ENCODE results near the gene HES1.

The HES1 gene

GRCh38 chr3:194097141-194097882 is 38.6 kb upstream of the HES1 start:
- no peak for TF ChIP-seq GATA1 (IDR thresholded peaks at IDR 0.05; ENCODE audit: low read depth, low read length)
- no peak for TF ChIP-seq POLR2A (IDR thresholded peaks at IDR 0.05; ENCODE audit: low read length)
- DNase-seq: no peak

- TF ChIP-seq POLR2A (IDR thresholded peaks at IDR 0.05; ENCODE audit: low read length) (no peak), GATA1 (IDR thresholded peaks at IDR 0.05; ENCODE audit: low read depth, low read length) (no peak)
- DNase-seq: no peak
Measured at GRCh38 chr3:194098081-194098842, 37.7 kb upstream of the HES1 start.

- no peak for DNase-seq
- TF ChIP-seq POLR2A (IDR thresholded peaks at IDR 0.05; ENCODE audit: low read length) (no peak), GATA1 (IDR thresholded peaks at IDR 0.05; ENCODE audit: low read depth, low read length) (no peak)
Measured at GRCh38 chr3:194098843-194099183, 37.1 kb upstream of the HES1 start.

GRCh38 chr3:194099215-194099614 is 36.7 kb upstream of the HES1 start:
- no peak for TF ChIP-seq POLR2A (IDR thresholded peaks at IDR 0.05; ENCODE audit: low read length)
- TF ChIP-seq GATA1 (IDR thresholded peaks at IDR 0.05; ENCODE audit: low read depth, low read length): no peak
- no peak for DNase-seq

- no peak for DNase-seq
- TF ChIP-seq POLR2A (IDR thresholded peaks at IDR 0.05; ENCODE audit: low read length) (no peak), GATA1 (IDR thresholded peaks at IDR 0.05; ENCODE audit: low read depth, low read length) (no peak)
Measured at GRCh38 chr3:194100856-194101390, 35.0 kb upstream of the HES1 start.

GRCh38 chr3:194101592-194102432 is 34.1 kb upstream of the HES1 start:
- DNase-seq: no peak
- TF ChIP-seq GATA1 (IDR thresholded peaks at IDR 0.05; ENCODE audit: low read depth, low read length): no peak
- TF ChIP-seq POLR2A (IDR thresholded peaks at IDR 0.05; ENCODE audit: low read length): no peak

- no peak for DNase-seq
- TF ChIP-seq POLR2A (IDR thresholded peaks at IDR 0.05; ENCODE audit: low read length) (no peak), GATA1 (IDR thresholded peaks at IDR 0.05; ENCODE audit: low read depth, low read length) (no peak)
Measured at GRCh38 chr3:194102436-194102835, 33.5 kb upstream of the HES1 start.

GRCh38 chr3:194103505-194103904 is 32.4 kb upstream of the HES1 start:
- TF ChIP-seq GATA1 (IDR thresholded peaks at IDR 0.05; ENCODE audit: low read depth, low read length) (no peak), POLR2A (IDR thresholded peaks at IDR 0.05; ENCODE audit: low read length) (no peak)
- no peak for DNase-seq

- DNase-seq: no peak
- TF ChIP-seq POLR2A (IDR thresholded peaks at IDR 0.05; ENCODE audit: low read length) (no peak), GATA1 (IDR thresholded peaks at IDR 0.05; ENCODE audit: low read depth, low read length) (no peak)
Measured at GRCh38 chr3:194103983-194104751, 31.8 kb upstream of the HES1 start.

GRCh38 chr3:194105292-194105691 is 30.7 kb upstream of the HES1 start:
- no peak for DNase-seq
- TF ChIP-seq GATA1 (IDR thresholded peaks at IDR 0.05; ENCODE audit: low read depth, low read length) (no peak), POLR2A (IDR thresholded peaks at IDR 0.05; ENCODE audit: low read length) (no peak)

GRCh38 chr3:194107107-194107506 is 28.8 kb upstream of the HES1 start:
- DNase-seq: no peak
- TF ChIP-seq GATA1 (IDR thresholded peaks at IDR 0.05; ENCODE audit: low read depth, low read length) (no peak), POLR2A (IDR thresholded peaks at IDR 0.05; ENCODE audit: low read length) (no peak)

- no peak for TF ChIP-seq GATA1 (IDR thresholded peaks at IDR 0.05; ENCODE audit: low read depth, low read length)
- no peak for TF ChIP-seq POLR2A (IDR thresholded peaks at IDR 0.05; ENCODE audit: low read length)
- no peak for DNase-seq
Measured at GRCh38 chr3:194109192-194109863, 26.6 kb upstream of the HES1 start.

GRCh38 chr3:194110483-194110882 is 25.5 kb upstream of the HES1 start:
- no peak for DNase-seq
- TF ChIP-seq GATA1 (IDR thresholded peaks at IDR 0.05; ENCODE audit: low read depth, low read length) (no peak), POLR2A (IDR thresholded peaks at IDR 0.05; ENCODE audit: low read length) (no peak)

Measured in erythroblast (primary cell).